B cell (primary cell): ENCODE results near the gene MAFG. TPM values are rescaled to one million over a fixed set of nuclear protein-coding genes. Genes with fewer than 3 reads are reported as not detected.

Source experiments
- ATAC-seq: fragments of 200-7000 bp; cut with Tn5 transposase; one replicate; pipeline ENCODE4 v1.10.0; 2021; ENCODE audit warnings: low read depth, mild to moderate bottlenecking, moderate number of reproducible peaks, moderate library complexity
- CTCF ChIA-PET: fragments of 350-600 bp; sonication (Branson Sonifier 250); formaldehyde crosslinking; loops from one replicate; lab custom pipeline; 2021; ENCODE audit warnings: antibody characterized with exemption, inconsistent platforms; lab: Charles Lee
- POLR2A ChIA-PET: fragments of 350-600 bp; sonication (Branson Sonifier 250); formaldehyde crosslinking; loops from one replicate; lab custom pipeline; 2021; ENCODE audit warnings: antibody characterized with exemption; lab: Charles Lee
- DNase-seq: peaks from one replicate; pipeline ENCODE4 v3.0.0; 2013
- H2AFZ ChIP-seq: 2 replicates; pipeline ENCODE4 v1.6.1; 2012; ENCODE audit warnings: mild to moderate bottlenecking, low read depth, low read length; ENCODE audit not compliant: insufficient read depth, poor library complexity, severe bottlenecking
- H3K27ac ChIP-seq, 2 donors: 1 replicate in 1 of 2; 2 replicates in 1 of 2; pipeline ENCODE4 v1.5.1; 2012 to 2013; ENCODE audit warnings: low read length in 2 of 2, mild to moderate bottlenecking in 2 of 2, moderate library complexity in 1 of 2
- H3K27me3 ChIP-seq, 4 experiments: fragments of 200-600 bp in 1 of 4; sonication (generic) in 1 of 4; replicated peaks in 1 of 4; 1 replicate in 2 of 4; 2 replicates in 2 of 4; pipeline versions ENCODE4 v1.6.1 to v1.7.0; 2013 to 2016; ENCODE audit warnings: low read length in 3 of 4, mild to moderate bottlenecking in 2 of 4, mixed read lengths in 1 of 4, moderate library complexity in 1 of 4; ENCODE audit not compliant: insufficient read depth in 4 of 4, control insufficient read depth in 3 of 4; ENCODE audit errors: control extremely low read depth in 1 of 4
- H3K36me3 ChIP-seq, 2 experiments: replicated peaks in 1 of 2; 1 replicate in 1 of 2; 2 replicates in 1 of 2; pipeline versions ENCODE4 v1.6.1 to v1.7.1; 2013; ENCODE audit warnings: low read length in 1 of 2; ENCODE audit not compliant: insufficient read depth in 2 of 2, control insufficient read depth in 1 of 2; ENCODE audit errors: control extremely low read depth in 1 of 2, extremely low read depth in 1 of 2
- H3K4me1 ChIP-seq, 2 donors: fragments of 200-600 bp in 1 of 2; sonication (generic) in 1 of 2; 1 replicate in 1 of 2; 2 replicates in 1 of 2; pipeline versions ENCODE4 v1.5.1 to v1.6.1; 2013 to 2017; ENCODE audit warnings: low read length in 2 of 2; ENCODE audit not compliant: control insufficient read depth in 2 of 2, insufficient read depth in 2 of 2
- H3K4me2 ChIP-seq: replicated peaks from 2 replicates; pipeline ENCODE3; 2012; ENCODE audit warnings: mild to moderate bottlenecking, low read depth, low read length; ENCODE audit not compliant: poor library complexity, severe bottlenecking
- H3K4me3 ChIP-seq, 5 experiments: fragments of 200-600 bp in 1 of 5; sonication (generic) in 1 of 5; 1 replicate in 3 of 5; 2 replicates in 2 of 5; pipeline versions ENCODE4 v1.5.1 to v1.7.0; 2011 to 2016; ENCODE audit warnings: low read length in 4 of 5, mild to moderate bottlenecking in 4 of 5, low read depth in 2 of 5, control low read depth in 1 of 5, moderate library complexity in 1 of 5; ENCODE audit not compliant: insufficient read depth in 1 of 5; ENCODE audit errors: control extremely low read depth in 1 of 5, extremely low read depth in 1 of 5
- H3K79me2 ChIP-seq: fragments of 200-600 bp; sonication (generic); one replicate; pipeline ENCODE4 v1.6.0; 2016; ENCODE audit warnings: low read length; ENCODE audit not compliant: control insufficient read depth, insufficient read depth
- H3K9ac ChIP-seq: fragments of 200-600 bp; sonication (generic); 2 replicates; pipeline ENCODE4 v1.6.1; 2017; ENCODE audit warnings: mild to moderate bottlenecking, low read length, moderate library complexity
- H3K9me3 ChIP-seq, 3 donors: one replicate each; pipeline versions ENCODE4 v1.6.1 to v1.7.1; 2013; ENCODE audit warnings: low read length in 2 of 3; ENCODE audit not compliant: control insufficient read depth in 2 of 3, insufficient read depth in 1 of 3; ENCODE audit errors: control extremely low read depth in 1 of 3
- H4K20me1 ChIP-seq: 2 replicates; pipeline ENCODE4 v1.6.0; 2012; ENCODE audit warnings: mild to moderate bottlenecking, low read length; ENCODE audit not compliant: insufficient read depth, control insufficient read depth, poor library complexity, severe bottlenecking
- H3K27ac Mint-ChIP-seq: one replicate; pipeline ENCODE4 v1.8.0; 2021; ENCODE audit warnings: mixed read lengths
- H3K27me3 Mint-ChIP-seq: one replicate; pipeline ENCODE4 v1.8.0; 2021; ENCODE audit warnings: mixed read lengths
- H3K4me1 Mint-ChIP-seq: one replicate; pipeline ENCODE4 v1.8.0; 2021; ENCODE audit warnings: mixed read lengths
- H3K4me3 Mint-ChIP-seq: one replicate; pipeline ENCODE4 v1.8.0; 2021; ENCODE audit warnings: mixed read lengths
- H3K9me3 Mint-ChIP-seq: one replicate; pipeline ENCODE4 v1.8.0; 2022; ENCODE audit warnings: mixed read lengths; ENCODE audit not compliant: insufficient read depth
- CTCF ChIP-seq: fragments of 200-600 bp; IDR thresholded peaks from one replicate; pipeline ENCODE4 v1.8.0; 2022; ENCODE audit warnings: antibody characterized with exemption, mild to moderate bottlenecking
- EZH2 ChIP-seq: IDR thresholded peaks from 2 replicates; pipeline ENCODE4 v1.6.1; 2012; ENCODE audit warnings: borderline replicate concordance, low read depth, mild to moderate bottlenecking, moderate library complexity, low read length; ENCODE audit not compliant: insufficient read depth, poor library complexity, severe bottlenecking
- WGBS: methylation state at CpG from one replicate; pipeline ENCODE4 v1.1.5; 2013; ENCODE audit warnings: missing lambda C conversion rate; ENCODE audit not compliant: insufficient coverage; 5-methylcytosine and 5-hydroxymethylcytosine counted together
- intact Hi-C: fragments of 100-400 bp; cut with micrococcal nuclease; formaldehyde crosslinking; loops from one replicate; pipeline ENCODE4 v1.10.0; 2022
- polyA plus RNA-seq: library from polyadenylated mRNA; depleted of rRNA; stranded (reverse); fragments of >200 nt; gene quantifications from 2 replicates; pipeline ENCODE4 v1.2.3, GENCODE V29; 2012
- total RNA-seq, 2 donors: library from RNA; stranded (reverse); fragments of 120-200 nt in 1 of 2; gene quantifications; 1 replicate in 1 of 2; 2 replicates in 1 of 2; pipeline versions ENCODE4 v1.2.3 to v1.2.4, GENCODE V29; 2013 to 2022

MAFG gene
- total and polyA plus RNA-seq, 2 donors (not counting 1 experiment from before 2014, with no cell fraction given) = 11.4 to 27.9 TPM

GRCh38 chr17:81958633-81959342 is 31.3 kb upstream of the MAFG start:
- DNase-seq (no peak), ATAC-seq (no peak)
- Histone ChIP-seq H4K20me1 (no peaks in the 10 kb centered on the region), H3K9me3 (peaks cover 0 to 10% (median 0%) of the 10 kb centered on the region in 3 donors), H3K4me1 (peaks cover 15 to 16% of the 10 kb centered on the region in 2 donors), H3K79me2 (no peaks in the 10 kb centered on the region), H3K27ac (no peak overlapping the region), H3K4me3 (peak overlapping the region in 2 of 5 experiments; percentile 41 to 55), H2AFZ (peak overlapping the region; percentile 79), H3K36me3 (no peaks in the 10 kb centered on the region), H3K4me2 (peak overlapping the region; percentile 94), H3K9ac (peak overlapping the region; percentile 59), H3K27me3 (peaks cover 0 to 58% (median 28%) of the 10 kb centered on the region in 4 experiments)
- Mint-ChIP-seq H3K27ac (no peak overlapping the region), H3K9me3 (no peaks in the 10 kb centered on the region), H3K4me1 (peaks cover 1% of the 10 kb centered on the region), H3K4me3 (peak overlapping the region; percentile 64), H3K27me3 (peaks cover 21% of the 10 kb centered on the region)
- TF ChIP-seq CTCF (no peak), EZH2 (no peak)
- WGBS = 69% methylated on average over 14 of the region's 15 CpGs
- intact Hi-C loops = loop anchor here (1.0 kb wide), 2 partner anchors 63 to 79 kb away; partner anchors contain the start of gene DCXR
- CTCF ChIA-PET = interaction anchor here (0.7 to 3.0 kb wide), 35 partner anchors 8 to 317 kb away, joined by 3 to 91 read pairs (median 5); partner anchors contain the start of genes ASPSCR1, CENPX, DCXR and FASN
- POLR2A ChIA-PET = no interaction called here
